H54 (cell line): ENCODE measurements around the gene AKAP1.

Experiments used
- DNase-seq: peaks from one replicate; pipeline ENCODE4 v3.0.0; 2011; ENCODE audit warnings: low spot score, mixed read lengths; ENCODE audit not compliant: insufficient read length
- FAIRE-seq: peaks from 3 replicates; lab custom pipeline; 2011; peaks lifted over from hg19 to GRCh38; lab: Jason Lieb, UNC
- POLR2A ChIP-seq: IDR thresholded peaks from 2 replicates; pipeline ENCODE4 v1.6.1; 2011; ENCODE audit warnings: low read depth, mild to moderate bottlenecking, low read length

Gene AKAP1, protein sequence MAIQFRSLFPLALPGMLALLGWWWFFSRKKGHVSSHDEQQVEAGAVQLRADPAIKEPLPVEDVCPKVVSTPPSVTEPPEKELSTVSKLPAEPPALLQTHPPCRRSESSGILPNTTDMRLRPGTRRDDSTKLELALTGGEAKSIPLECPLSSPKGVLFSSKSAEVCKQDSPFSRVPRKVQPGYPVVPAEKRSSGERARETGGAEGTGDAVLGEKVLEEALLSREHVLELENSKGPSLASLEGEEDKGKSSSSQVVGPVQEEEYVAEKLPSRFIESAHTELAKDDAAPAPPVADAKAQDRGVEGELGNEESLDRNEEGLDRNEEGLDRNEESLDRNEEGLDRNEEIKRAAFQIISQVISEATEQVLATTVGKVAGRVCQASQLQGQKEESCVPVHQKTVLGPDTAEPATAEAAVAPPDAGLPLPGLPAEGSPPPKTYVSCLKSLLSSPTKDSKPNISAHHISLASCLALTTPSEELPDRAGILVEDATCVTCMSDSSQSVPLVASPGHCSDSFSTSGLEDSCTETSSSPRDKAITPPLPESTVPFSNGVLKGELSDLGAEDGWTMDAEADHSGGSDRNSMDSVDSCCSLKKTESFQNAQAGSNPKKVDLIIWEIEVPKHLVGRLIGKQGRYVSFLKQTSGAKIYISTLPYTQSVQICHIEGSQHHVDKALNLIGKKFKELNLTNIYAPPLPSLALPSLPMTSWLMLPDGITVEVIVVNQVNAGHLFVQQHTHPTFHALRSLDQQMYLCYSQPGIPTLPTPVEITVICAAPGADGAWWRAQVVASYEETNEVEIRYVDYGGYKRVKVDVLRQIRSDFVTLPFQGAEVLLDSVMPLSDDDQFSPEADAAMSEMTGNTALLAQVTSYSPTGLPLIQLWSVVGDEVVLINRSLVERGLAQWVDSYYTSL

DNA sequence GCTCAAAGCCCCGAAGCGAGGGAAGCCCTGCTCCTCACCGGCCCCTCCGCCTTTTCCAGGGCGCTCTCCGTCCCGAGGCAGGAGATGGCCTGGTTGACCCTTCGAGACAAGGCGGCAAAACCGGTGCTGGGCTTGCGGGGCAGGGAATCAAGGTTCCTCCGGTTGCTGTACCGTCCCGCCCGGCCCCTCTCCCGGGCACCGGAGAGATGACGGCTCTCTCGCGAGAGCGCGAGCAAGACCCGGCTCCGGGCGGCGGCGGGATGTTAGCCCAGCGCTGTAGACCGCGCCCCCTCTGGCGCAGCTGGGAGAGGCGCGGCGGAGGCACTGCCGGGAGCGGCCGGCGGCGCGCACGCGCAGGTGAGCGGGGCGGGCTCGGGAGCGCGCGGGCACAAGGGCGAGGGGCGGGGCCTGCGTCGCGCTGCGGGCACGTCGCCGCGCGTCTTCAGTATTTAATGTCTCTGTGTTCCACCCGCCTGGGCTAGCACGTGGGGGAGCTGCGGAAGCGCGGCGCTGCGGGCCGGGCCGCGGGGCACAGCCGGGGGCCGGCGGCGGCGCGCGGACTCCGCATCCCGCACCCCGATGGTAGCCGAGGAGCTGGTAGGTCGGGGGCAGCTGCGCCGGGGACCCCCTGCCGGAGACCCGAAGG is at the start of gene AKAP1:
TSS of gene AKAP1 (plus strand) at position 445 of the 646 bp plus-strand sequence. CDS start 20,219 bp downstream, outside the sequence.
- peak; percentile 98 for DNase-seq
- TF ChIP-seq POLR2A: peak; percentile 90
- FAIRE-seq: no peak

DNA sequence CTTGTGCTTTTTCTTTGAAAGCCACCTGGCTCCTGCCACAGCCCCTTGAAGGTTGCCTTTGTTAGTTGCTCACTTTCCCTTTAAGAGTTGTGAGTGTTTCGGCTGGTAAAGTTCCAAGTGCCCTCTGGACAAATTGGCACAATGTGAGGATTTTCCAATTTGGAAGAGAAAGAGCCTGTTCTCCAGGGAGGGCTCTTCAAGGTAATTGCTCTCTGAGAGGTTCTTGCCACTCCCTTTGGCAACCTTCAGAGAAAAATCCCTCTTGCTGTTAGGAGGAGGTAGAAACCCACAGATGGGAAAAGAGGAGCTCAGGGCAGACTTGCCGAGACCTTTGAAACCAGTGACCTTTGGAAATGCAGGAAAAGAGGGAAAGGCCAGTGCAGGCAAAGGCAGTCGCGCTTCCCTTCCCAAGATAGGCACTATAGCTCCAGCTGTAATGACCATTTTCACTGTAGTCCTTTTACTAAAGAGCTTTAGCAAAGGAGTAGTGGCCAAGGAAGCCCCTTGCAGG is 49.0 kb upstream of the AKAP1 start:
- no peak for FAIRE-seq
- TF ChIP-seq POLR2A: no peak
- no peak for DNase-seq

DNA sequence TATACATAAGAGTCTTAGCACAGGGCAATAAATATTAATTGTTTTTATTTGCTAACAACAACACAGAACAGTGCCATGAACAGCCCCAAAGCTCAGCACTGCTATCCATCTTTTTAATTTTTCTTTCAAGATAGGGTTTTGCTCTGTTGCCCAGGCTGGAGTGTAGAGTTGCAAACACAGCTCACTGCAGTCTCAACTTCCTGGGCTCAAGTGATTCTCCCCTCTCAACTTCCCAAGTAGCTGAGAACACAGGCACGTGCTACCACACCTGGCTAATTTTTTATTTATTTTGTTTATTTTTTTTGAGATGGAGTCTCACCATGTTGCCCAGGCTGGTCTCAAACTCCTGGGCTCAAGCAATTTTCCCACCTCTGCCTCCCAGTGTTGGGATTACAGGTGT is 47.6 kb upstream of the AKAP1 start:
- no peak for DNase-seq
- no peak for FAIRE-seq
- no peak for TF ChIP-seq POLR2A

DNA sequence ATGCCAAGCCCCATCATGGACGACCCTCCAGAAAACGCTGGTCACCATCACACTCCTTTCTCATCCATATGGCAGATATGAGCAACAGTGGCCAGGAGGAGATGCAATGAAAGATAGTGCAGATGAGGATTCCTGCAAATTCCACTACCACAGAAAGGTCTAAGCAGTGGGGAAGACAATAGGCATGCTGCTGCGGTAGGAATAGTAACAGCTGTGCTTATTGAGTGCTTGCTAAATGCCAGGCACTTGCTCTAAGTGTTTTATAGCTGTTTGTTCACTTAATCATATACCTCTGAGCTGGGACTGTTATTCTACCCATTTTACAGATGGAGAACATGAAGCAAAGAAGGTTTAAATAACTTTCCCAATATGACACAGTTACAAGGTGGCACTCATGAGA is 46.6 kb upstream of the AKAP1 start:
- DNase-seq (no peak), FAIRE-seq (no peak)
- no peak for TF ChIP-seq POLR2A

DNA sequence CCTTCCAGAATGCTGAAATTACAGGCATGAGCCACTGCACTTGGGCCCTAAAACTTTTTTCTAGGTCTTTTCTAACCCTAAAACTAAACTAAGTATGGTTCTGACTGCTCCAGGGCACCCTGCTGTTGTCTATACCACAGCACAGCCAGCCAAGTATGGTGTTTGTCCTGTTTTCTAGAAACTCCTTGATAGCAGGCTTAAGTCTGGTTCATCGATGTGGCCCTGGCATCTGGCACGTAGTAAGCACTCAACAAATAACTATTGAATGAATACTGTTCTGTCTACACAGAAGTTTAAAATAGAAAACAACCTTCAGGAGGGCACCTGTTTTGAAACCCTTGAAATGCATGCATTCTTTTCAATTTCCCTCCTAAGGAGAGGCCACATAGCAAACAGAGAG is 44.5 kb upstream of the AKAP1 start:
- FAIRE-seq (no peak), DNase-seq (no peak)
- no peak for TF ChIP-seq POLR2A

DNA sequence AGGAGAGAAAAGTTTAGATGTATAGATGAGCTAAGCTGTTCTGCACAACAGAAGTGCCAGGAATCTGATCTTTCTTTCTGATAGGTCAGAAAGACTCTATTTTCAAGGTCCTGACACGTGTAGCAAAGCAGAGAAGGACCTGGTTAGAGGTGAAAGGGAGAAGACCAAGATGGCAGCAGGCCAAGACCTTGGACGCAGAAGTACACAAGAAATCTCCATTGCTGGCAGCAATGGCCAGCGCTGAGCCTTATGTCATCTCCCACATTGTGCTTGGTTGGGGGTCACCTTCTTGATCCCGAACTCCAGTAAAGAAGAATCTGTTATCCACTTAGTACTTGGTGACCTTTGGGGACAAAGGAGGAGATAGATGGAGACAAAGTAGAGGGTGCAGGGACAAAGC is 41.8 kb upstream of the AKAP1 start:
- no peak for TF ChIP-seq POLR2A
- no peak for DNase-seq
- no peak for FAIRE-seq

DNA sequence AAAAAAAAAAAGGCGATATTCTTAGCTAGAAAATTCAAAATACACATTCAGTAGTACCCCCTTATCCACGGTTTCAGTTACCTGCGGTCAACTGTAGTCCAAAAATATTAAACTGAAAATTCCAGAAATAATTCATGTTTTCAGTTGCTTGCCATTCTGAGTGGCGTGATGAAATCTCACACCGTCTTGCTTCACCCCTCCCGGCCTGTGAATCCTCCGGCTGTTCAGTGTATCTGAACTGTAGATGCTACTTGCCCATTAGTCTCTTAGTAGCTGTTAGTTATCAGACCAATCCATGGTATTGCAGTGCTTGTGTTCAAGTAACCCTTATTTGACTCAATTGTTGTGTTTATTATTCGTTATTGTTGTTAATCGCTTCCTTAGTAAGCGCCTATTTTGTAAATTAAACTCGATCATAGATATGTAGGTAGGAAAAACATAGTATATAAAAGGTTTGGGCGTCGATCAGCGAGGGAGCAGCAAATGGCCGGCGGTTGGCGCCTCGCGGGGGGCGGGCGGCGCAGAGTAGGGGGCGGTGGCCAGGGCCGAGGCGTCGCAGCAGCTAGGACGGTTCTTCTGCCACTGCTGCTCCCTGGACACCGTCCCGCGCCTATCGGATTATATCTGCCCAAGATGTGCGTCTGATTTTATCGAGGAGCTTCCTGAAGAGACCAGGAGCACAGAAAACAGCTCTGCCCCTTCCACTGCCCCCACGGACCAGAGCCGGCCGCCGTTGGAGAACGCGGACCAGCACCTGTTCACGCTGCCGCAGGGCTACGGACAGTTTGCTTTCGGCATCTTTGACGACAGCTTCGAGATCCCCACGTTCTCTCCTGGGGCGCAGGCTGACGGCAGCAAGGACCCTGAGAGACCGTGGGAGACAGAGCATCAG is 39.8 kb upstream of the AKAP1 start:
- FAIRE-seq (no peak), DNase-seq (no peak)
- TF ChIP-seq POLR2A: no peak

DNA sequence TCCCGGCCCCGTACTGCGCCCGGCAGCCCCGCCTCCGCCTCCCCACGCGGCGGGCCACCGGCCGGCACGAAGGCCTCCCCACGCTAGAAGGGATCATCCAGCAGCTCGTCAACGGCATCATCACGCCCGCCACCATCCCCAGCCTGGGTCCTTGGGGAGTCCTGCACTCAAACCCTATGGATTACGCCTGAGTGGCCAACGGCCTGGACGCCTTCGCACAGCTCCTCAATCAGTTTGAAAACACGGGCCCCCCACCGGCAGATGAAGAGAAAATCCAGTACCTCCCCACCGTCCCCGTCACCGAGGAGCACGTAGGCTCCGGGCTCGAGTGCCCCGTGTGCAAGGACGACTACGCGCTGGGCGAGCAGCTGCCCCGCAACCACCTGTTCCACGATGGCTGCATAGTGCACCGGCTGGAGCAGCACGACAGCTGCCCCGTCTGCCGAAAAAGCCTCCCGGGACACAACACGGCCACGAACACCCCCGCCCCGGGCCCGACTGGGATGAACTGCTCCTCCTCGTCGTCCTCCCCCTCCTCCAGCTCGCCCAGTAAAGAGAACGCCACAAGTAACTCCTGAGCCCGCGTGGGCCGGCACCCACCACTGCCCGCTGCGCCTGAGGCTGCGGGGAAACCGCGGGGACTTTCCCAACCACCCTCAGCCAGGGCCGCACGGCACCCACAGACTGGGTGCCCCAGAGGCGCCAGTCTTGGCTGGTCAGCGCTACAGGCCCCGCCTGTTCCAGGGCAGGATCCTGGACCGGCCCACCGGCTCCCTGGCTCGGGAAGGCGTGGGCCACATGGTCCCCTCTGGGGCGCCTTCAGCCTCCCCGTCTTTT is 39.0 kb upstream of the AKAP1 start:
- no peak for FAIRE-seq
- TF ChIP-seq POLR2A: no peak
- DNase-seq: no peak

DNA sequence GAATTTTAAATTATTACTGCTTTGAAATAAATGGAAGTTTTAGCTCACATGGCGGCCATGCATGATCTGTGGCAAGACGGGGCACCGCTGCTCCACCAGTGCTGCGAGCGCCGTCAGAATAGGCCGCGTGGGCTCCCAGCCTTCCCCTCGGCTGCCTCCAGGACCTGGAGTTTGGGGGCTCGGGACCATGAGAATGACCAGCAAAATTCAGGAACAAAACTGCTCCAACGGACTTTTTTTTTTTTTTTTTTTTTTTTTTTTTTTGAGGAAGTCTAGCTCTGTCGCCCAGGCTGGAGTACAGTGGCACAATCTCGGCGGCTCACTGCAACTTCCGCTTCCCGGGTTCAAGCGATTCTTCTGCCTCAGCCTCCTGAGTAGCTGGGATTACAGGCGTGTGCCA is 38.3 kb upstream of the AKAP1 start:
- TF ChIP-seq POLR2A: no peak
- FAIRE-seq (no peak), DNase-seq (no peak)

DNA sequence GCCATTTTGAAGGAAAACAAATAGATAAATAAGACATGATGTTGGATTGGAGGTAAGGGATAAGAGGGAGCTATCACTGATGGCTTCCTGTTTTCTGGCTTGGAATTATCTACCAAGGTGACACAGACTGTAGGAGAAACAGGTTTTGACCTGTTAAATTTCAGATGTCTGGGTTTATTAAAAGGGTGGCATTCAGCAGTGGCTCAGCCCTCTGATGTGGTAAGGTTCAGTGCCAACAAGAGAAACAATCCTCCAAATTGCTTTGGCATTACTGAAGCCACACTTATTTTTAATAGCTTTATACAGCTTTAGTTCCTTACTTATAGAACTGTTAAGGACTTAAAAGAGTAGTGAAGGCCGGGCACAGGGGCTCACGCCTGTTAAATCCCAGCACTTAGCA is 37.0 kb upstream of the AKAP1 start:
- no peak for FAIRE-seq
- DNase-seq: no peak
- no peak for TF ChIP-seq POLR2A

DNA sequence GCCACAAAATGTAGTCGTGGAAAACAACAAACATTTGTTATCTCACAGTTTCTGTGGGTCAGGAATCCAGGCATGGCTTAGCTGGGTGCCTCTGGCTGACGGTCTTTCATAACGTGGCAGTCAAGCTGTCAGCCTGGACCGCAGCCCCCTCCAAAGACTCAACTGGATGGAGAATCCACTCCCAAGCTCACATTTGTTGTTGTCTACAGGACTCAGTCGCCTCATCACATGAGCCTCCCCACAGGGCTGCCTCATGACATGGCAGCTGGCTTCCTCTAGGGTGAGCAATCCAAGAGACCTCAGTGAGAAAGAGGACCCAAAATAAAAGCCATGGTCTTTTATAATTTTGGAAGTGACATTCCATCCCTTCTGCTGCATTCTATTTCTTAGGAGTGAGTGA is 34.7 kb upstream of the AKAP1 start:
- no peak for DNase-seq
- no peak for FAIRE-seq
- no peak for TF ChIP-seq POLR2A

DNA sequence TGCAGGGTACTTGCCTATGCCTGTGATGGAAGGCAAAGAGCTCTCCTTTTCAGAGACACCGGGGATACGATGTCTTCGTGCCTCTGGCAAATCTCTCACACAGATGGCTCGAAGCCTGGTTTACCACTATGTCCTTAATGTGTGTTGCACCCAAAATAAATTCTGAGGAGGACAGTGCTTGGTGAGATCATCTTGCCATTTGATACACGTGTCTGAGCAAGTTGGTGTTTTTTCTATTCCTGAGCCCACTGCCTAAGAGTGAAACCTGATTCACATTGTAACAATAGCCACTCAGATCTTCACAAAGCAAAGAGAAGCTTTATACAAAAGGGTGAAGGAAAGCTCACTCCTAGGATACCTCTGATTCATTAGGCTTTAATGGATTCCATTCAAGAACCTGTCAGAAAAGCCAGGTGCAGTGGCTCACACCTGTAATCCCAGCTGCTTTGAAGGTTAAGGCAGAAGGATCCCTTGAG is 33.1 kb upstream of the AKAP1 start:
- no peak for DNase-seq
- FAIRE-seq: no peak

More for the DNA sequence above, 33.1 kb upstream of the AKAP1 start:
- TF ChIP-seq POLR2A: no peak
